Neuronal stem cell (in vitro differentiated cells): ENCODE data around the gene DOCK7.

ENCODE experiments used
- DNase-seq: peaks from one replicate; pipeline ENCODE4 v3.0.0-alpha.2; 2013; ENCODE audit warnings: low spot score
- H2AFZ ChIP-seq: one replicate; pipeline ENCODE4 v1.6.1; 2013; ENCODE audit warnings: mild to moderate bottlenecking, low read length, inconsistent platforms
- H2AK5ac ChIP-seq: 2 replicates; pipeline ENCODE4 v1.6.1; 2013; ENCODE audit warnings: low read depth, mild to moderate bottlenecking, inconsistent platforms, low read length, moderate library complexity, mixed read lengths
- H2BK120ac ChIP-seq: 2 replicates; pipeline ENCODE4 v1.6.1; 2013; ENCODE audit warnings: low read depth, mild to moderate bottlenecking, inconsistent platforms, low read length, moderate library complexity, mixed read lengths
- H2BK12ac ChIP-seq: one replicate; pipeline ENCODE4 v1.6.1; 2013; ENCODE audit warnings: low read length, inconsistent platforms
- H2BK15ac ChIP-seq: 2 replicates; pipeline ENCODE4 v1.6.1; 2013; ENCODE audit warnings: mild to moderate bottlenecking, low read length, inconsistent platforms, mixed read lengths
- H2BK5ac ChIP-seq: one replicate; pipeline ENCODE4 v1.6.1; 2013; ENCODE audit warnings: inconsistent platforms, mild to moderate bottlenecking, low read length, moderate library complexity
- H3K14ac ChIP-seq: one replicate; pipeline ENCODE4 v1.6.1; 2013; ENCODE audit warnings: low read length, inconsistent platforms
- H3K18ac ChIP-seq: 2 replicates; pipeline ENCODE4 v1.6.1; 2013; ENCODE audit warnings: low read length, inconsistent platforms
- H3K23ac ChIP-seq: 2 replicates; pipeline ENCODE4 v1.6.1; 2013; ENCODE audit warnings: low read depth, mild to moderate bottlenecking, mixed read lengths, low read length, inconsistent platforms; ENCODE audit not compliant: poor library complexity
- H3K27ac ChIP-seq: replicated peaks from 3 replicates; pipeline ENCODE4 v1.5.1; 2013; ENCODE audit warnings: low read length, inconsistent platforms
- H3K27me3 ChIP-seq, 3 experiments: 2 replicates each; pipeline ENCODE4 v1.6.1; 2013; ENCODE audit warnings: low read length in 3 of 3, mild to moderate bottlenecking in 2 of 3, inconsistent platforms in 1 of 3, low read depth in 1 of 3, mixed read lengths in 1 of 3, moderate library complexity in 1 of 3; ENCODE audit not compliant: control insufficient read depth in 3 of 3, insufficient read depth in 3 of 3
- H3K36me3 ChIP-seq, 2 donors: replicated peaks in 1 of 2; 2 replicates each; pipeline ENCODE4 v1.6.1; 2013; ENCODE audit warnings: low read length in 2 of 2; ENCODE audit not compliant: control insufficient read depth in 2 of 2, insufficient read depth in 2 of 2
- H3K4ac ChIP-seq: 2 replicates; pipeline ENCODE4 v1.6.1; 2013; ENCODE audit warnings: inconsistent platforms, mild to moderate bottlenecking, low read length, moderate library complexity
- H3K4me1 ChIP-seq, 2 donors: 1 replicate in 1 of 2; 2 replicates in 1 of 2; pipeline ENCODE4 v1.6.1; 2013; ENCODE audit warnings: low read length in 2 of 2, low read depth in 1 of 2; ENCODE audit not compliant: control insufficient read depth in 2 of 2, insufficient read depth in 1 of 2
- H3K4me2 ChIP-seq: one replicate; pipeline ENCODE4 v1.6.1; 2013; ENCODE audit warnings: mild to moderate bottlenecking, low read length, inconsistent platforms; ENCODE audit not compliant: insufficient read depth, poor library complexity, severe bottlenecking
- H3K4me3 ChIP-seq, 2 donors: 2 replicates each; pipeline ENCODE4 v1.5.1; 2013; ENCODE audit warnings: low read length in 2 of 2, mild to moderate bottlenecking in 2 of 2, inconsistent platforms in 1 of 2, moderate library complexity in 1 of 2
- H3K79me1 ChIP-seq: one replicate; pipeline ENCODE4 v1.6.1; 2013; ENCODE audit warnings: low read depth, mild to moderate bottlenecking, inconsistent platforms, low read length, moderate library complexity
- H3K9ac ChIP-seq: one replicate; pipeline ENCODE4 v1.6.1; 2013; ENCODE audit warnings: mild to moderate bottlenecking, low read depth, low read length, inconsistent platforms; ENCODE audit not compliant: poor library complexity
- H3K9me3 ChIP-seq, 2 donors: replicated peaks in 1 of 2; 2 replicates each; pipeline versions ENCODE3 to v1.6.1; 2013; ENCODE audit warnings: low read length in 2 of 2, mild to moderate bottlenecking in 2 of 2, inconsistent platforms in 1 of 2, low read depth in 1 of 2, mixed read lengths in 1 of 2, moderate library complexity in 1 of 2; ENCODE audit not compliant: control insufficient read depth in 2 of 2, insufficient read depth in 1 of 2
- H4K8ac ChIP-seq: one replicate; pipeline ENCODE4 v1.6.1; 2013; ENCODE audit warnings: low read depth, mild to moderate bottlenecking, inconsistent platforms, low read length, moderate library complexity
- H4K91ac ChIP-seq: one replicate; pipeline ENCODE4 v1.6.1; 2013; ENCODE audit warnings: low read length, low read depth, mild to moderate bottlenecking, inconsistent platforms; ENCODE audit not compliant: poor library complexity
- whole genome bisulfite sequencing, 2 donors: extraction: QIAGEN DNeasy Blood & Tissue Kit; methylation state at CpG; one replicate each; pipeline ENCODE4 v1.1.7; 2013; ENCODE audit warnings: missing lambda C conversion rate in 2 of 2, mixed read lengths in 1 of 2; ENCODE audit not compliant: insufficient read length in 2 of 2, insufficient replicate concordance in 1 of 2; ENCODE audit errors: extremely low coverage in 2 of 2; 5-methylcytosine and 5-hydroxymethylcytosine counted together

DOCK7 gene

GRCh38 chr1:62493656-62494055 lies 194.5 kb downstream of the DOCK7 start:
- Histone ChIP-seq H3K27me3 (no peaks in the 10 kb centered on the region), H2BK12ac (no peak overlapping the region), H3K9ac (no peak overlapping the region), H4K8ac (no peak overlapping the region), H3K27ac (no peak overlapping the region), H2BK5ac (no peak overlapping the region), H2AFZ (no peak overlapping the region), H2AK5ac (no peak overlapping the region), H3K4me2 (no peak overlapping the region), H3K23ac (no peak overlapping the region), H3K18ac (no peak overlapping the region), H2BK15ac (no peak overlapping the region), H3K14ac (no peak overlapping the region), H3K9me3 (no peaks in the 10 kb centered on the region), H4K91ac (no peak overlapping the region), H2BK120ac (no peak overlapping the region), H3K4me3 (no peak overlapping the region), H3K4ac (no peak overlapping the region), H3K4me1 (no peaks in the 10 kb centered on the region), H3K36me3 (peaks cover 4 to 85% of the 10 kb centered on the region in 2 donors), H3K79me1 (no peaks in the 10 kb centered on the region)
- no peak for DNase-seq
- no CpG with 5 or more reads among the region's 3 CpGs for WGBS, 2 donors

- H3K23ac ChIP-seq = no peak overlapping the region
- no peak overlapping the region for H2BK12ac ChIP-seq
- no peak overlapping the region for H2BK5ac ChIP-seq
- H3K27ac ChIP-seq = no peak overlapping the region
- H2BK120ac ChIP-seq = no peak overlapping the region
- peaks cover 4 to 92% of the 10 kb centered on the region in 2 donors for H3K36me3 ChIP-seq
- H3K4me3 ChIP-seq = no peak overlapping the region
- H3K27me3 ChIP-seq = no peaks in the 10 kb centered on the region
- no peak overlapping the region for H3K9ac ChIP-seq
- H3K14ac ChIP-seq = no peak overlapping the region
- no peaks in the 10 kb centered on the region for H3K9me3 ChIP-seq
- no peak overlapping the region for H2BK15ac ChIP-seq
- no peak overlapping the region for H3K18ac ChIP-seq
- DNase-seq = no peak
- H3K4ac ChIP-seq = no peak overlapping the region
- no peak overlapping the region for H2AK5ac ChIP-seq
- no peak overlapping the region for H4K8ac ChIP-seq
- H2AFZ ChIP-seq = no peak overlapping the region
- no peak overlapping the region for H3K4me2 ChIP-seq
- no peak overlapping the region for H4K91ac ChIP-seq
- H3K79me1 ChIP-seq = no peaks in the 10 kb centered on the region
- no CpG with 5 or more reads among the region's 2 CpGs for WGBS, 2 donors
- no peaks in the 10 kb centered on the region for H3K4me1 ChIP-seq
Observed at GRCh38 chr1:62492521-62492920, 195.7 kb downstream of the DOCK7 start.

GRCh38 chr1:62487956-62488355 lies 200.2 kb downstream of the DOCK7 start:
- Histone ChIP-seq H3K27me3 (no peaks in the 10 kb centered on the region), H3K4me1 (no peaks in the 10 kb centered on the region), H2AFZ (no peak overlapping the region), H3K9ac (no peak overlapping the region), H3K79me1 (no peaks in the 10 kb centered on the region), H3K36me3 (peaks cover 4 to 85% of the 10 kb centered on the region in 2 donors), H3K27ac (no peak overlapping the region), H2BK12ac (no peak overlapping the region), H4K91ac (no peak overlapping the region), H2BK120ac (no peak overlapping the region), H3K18ac (no peak overlapping the region), H3K14ac (no peak overlapping the region), H3K4ac (no peak overlapping the region), H3K4me3 (no peak overlapping the region), H3K9me3 (no peaks in the 10 kb centered on the region), H4K8ac (no peak overlapping the region), H2BK5ac (no peak overlapping the region), H3K4me2 (no peak overlapping the region), H2BK15ac (no peak overlapping the region), H2AK5ac (no peak overlapping the region), H3K23ac (no peak overlapping the region)
- no CpG with 5 or more reads among the region's 2 CpGs for WGBS, 2 donors
- DNase-seq = no peak

DNA sequence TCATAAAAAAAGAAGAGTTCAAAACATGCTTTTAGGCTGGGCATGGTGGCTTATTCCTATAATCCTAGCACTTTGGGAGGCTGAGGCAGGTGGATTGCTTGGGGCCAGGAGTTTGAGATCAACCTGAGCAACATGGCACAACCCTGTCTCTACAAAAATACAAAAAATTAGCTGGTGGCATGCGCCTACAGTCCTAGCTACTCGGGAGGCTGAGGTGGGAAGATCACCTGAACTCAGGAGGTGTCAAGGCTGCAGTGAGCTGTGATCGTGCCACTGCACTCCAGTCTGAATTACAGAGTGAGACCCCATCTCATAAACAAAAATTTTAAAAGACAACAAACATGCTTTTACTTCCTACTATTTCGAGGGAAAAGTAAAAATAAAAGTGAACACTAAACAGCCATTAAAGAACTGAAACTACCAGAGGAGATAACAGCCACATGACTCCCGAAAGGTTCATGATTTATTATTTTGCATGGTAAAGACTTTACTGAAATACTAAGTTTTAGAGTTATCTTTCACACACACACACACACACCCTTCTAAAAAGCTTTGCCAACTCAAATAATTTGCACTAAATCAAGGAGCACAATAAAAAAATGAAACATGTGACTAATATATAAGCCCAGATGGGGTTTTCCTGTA lies 203.2 kb downstream of the DOCK7 start:
- Histone ChIP-seq H2BK15ac (no peak overlapping the region), H2BK12ac (no peak overlapping the region), H3K4me1 (no peaks in the 10 kb centered on the region), H2AFZ (no peak overlapping the region), H2BK120ac (no peak overlapping the region), H3K14ac (no peak overlapping the region), H3K4ac (no peak overlapping the region), H3K23ac (no peak overlapping the region), H3K4me3 (no peak overlapping the region), H3K27me3 (no peaks in the 10 kb centered on the region), H3K9ac (no peak overlapping the region), H4K91ac (no peak overlapping the region), H4K8ac (no peak overlapping the region), H3K9me3 (peaks cover 0 to 2% of the 10 kb centered on the region in 2 donors), H2BK5ac (no peak overlapping the region), H3K36me3 (peaks cover 0 to 82% of the 10 kb centered on the region in 2 donors), H3K18ac (no peak overlapping the region), H3K27ac (no peak overlapping the region), H3K79me1 (no peaks in the 10 kb centered on the region), H2AK5ac (no peak overlapping the region), H3K4me2 (no peak overlapping the region)
- WGBS, 2 donors = no CpG with 5 or more reads among the region's 5 CpGs
- no peak for DNase-seq
